ENCODE results near the gene MYH7B. TPM values are rescaled to one million over a fixed set of nuclear protein-coding genes. Genes with fewer than 3 reads are reported as not detected.

Gene MYH7B
- total RNA-seq, 1 experiment from 2014 or later: 0.34 TPM

DNA sequence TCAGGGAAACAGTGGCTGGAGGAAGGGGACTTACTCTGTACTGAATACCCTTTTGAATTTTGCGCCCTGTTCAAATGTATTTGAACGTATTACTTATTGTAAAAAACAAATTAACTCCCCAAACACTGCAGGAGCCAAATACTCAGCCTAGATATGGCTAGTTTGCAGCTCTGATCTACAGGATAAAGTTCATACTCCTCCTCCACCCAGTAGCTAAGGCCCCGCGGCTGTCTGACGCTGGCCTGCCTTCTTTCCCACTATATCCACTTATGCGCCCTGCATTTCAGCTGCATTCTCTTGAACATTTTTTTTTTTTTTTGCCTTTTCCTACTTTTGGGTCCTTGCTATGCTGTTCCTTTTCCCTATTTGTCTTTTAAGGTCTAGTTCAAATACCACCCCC is 6.5 kb upstream of the MYH7B start:
- ChIA-PET POLR2A (ENCODE audit: low non-redundant PET) (no interaction called here), CTCF (no interaction called here)
- no peak for TF ChIP-seq EZH2 (IDR thresholded peaks at IDR 0.05; ENCODE audit: borderline replicate concordance, low read depth, low read length, poor library complexity, severe bottlenecking)
- TF ChIP-seq, protein P1, sequence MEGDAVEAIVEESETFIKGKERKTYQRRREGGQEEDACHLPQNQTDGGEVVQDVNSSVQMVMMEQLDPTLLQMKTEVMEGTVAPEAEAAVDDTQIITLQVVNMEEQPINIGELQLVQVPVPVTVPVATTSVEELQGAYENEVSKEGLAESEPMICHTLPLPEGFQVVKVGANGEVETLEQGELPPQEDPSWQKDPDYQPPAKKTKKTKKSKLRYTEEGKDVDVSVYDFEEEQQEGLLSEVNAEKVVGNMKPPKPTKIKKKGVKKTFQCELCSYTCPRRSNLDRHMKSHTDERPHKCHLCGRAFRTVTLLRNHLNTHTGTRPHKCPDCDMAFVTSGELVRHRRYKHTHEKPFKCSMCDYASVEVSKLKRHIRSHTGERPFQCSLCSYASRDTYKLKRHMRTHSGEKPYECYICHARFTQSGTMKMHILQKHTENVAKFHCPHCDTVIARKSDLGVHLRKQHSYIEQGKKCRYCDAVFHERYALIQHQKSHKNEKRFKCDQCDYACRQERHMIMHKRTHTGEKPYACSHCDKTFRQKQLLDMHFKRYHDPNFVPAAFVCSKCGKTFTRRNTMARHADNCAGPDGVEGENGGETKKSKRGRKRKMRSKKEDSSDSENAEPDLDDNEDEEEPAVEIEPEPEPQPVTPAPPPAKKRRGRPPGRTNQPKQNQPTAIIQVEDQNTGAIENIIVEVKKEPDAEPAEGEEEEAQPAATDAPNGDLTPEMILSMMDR (conservative IDR thresholded peaks at IDR 0.05; ENCODE audit: low read depth, low read length): no peak
- Histone ChIP-seq H3K27ac (ENCODE audit: low read depth, low read length, poor library complexity, severe bottlenecking) (no peak overlapping the region), H3K9me3 (ENCODE audit: low read depth, low read length, poor library complexity, severe bottlenecking) (no peaks in the 10 kb centered on the region), H3K36me3 (ENCODE audit: insufficient read depth, low read length, poor library complexity, severe bottlenecking) (peaks cover 27% of the 10 kb centered on the region), H3K4me1 (ENCODE audit: insufficient read depth, low read length, poor library complexity, severe bottlenecking) (peaks cover 8% of the 10 kb centered on the region), H3K27me3 (replicated peaks; ENCODE audit: insufficient read depth, low read depth, low read length, poor library complexity) (no peaks in the 10 kb centered on the region), H3K4me3 (ENCODE audit: low read depth, low read length, poor library complexity, severe bottlenecking) (no peak overlapping the region)
- no TSS peak for BruUV-seq (replicated peaks)
- intact Hi-C loops (cut with micrococcal nuclease; ENCODE audit: unreplicated experiment): no loop called here
- DNase-seq (ENCODE audit: low spot score): no peak

DNA sequence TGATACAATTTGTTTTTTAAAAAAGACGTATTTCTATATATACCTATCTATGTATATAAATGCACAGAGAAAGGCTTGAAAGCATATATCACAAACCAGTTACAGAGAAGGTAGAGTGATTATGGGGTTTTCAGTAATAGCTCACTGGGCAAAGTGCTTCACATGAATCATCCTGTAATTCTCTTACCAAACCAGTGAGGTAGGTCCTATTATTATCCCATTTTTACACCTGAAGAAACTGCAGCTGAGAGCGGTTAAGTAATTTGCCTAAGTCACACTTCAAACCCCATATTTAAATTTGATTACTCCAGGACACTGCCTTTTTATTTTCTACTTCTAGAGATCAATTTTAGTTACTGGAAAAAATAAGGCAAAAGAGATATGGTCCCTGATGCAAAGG is 4.4 kb upstream of the MYH7B start:
- H3K4me1 ChIP-seq (ENCODE audit: insufficient read depth, low read length, poor library complexity, severe bottlenecking): peaks cover 8% of the 10 kb centered on the region
- TF ChIP-seq, protein P1 (conservative IDR thresholded peaks at IDR 0.05; ENCODE audit: low read depth, low read length): no peak
- no peak for TF ChIP-seq EZH2 (IDR thresholded peaks at IDR 0.05; ENCODE audit: borderline replicate concordance, low read depth, low read length, poor library complexity, severe bottlenecking)
- POLR2A ChIA-PET (ENCODE audit: low non-redundant PET): no interaction called here
- peaks cover 16% of the 10 kb centered on the region for H3K36me3 ChIP-seq (ENCODE audit: insufficient read depth, low read length, poor library complexity, severe bottlenecking)
- intact Hi-C loops (cut with micrococcal nuclease; ENCODE audit: unreplicated experiment): no loop called here
- BruUV-seq (replicated peaks): no TSS peak
- CTCF ChIA-PET: no interaction called here
- no peaks in the 10 kb centered on the region for H3K9me3 ChIP-seq (ENCODE audit: low read depth, low read length, poor library complexity, severe bottlenecking)
- no peak overlapping the region for H3K4me3 ChIP-seq (ENCODE audit: low read depth, low read length, poor library complexity, severe bottlenecking)
- DNase-seq (ENCODE audit: low spot score): no peak
- no peak overlapping the region for H3K27ac ChIP-seq (ENCODE audit: low read depth, low read length, poor library complexity, severe bottlenecking)
- H3K27me3 ChIP-seq (replicated peaks; ENCODE audit: insufficient read depth, low read depth, low read length, poor library complexity): no peaks in the 10 kb centered on the region

DNA sequence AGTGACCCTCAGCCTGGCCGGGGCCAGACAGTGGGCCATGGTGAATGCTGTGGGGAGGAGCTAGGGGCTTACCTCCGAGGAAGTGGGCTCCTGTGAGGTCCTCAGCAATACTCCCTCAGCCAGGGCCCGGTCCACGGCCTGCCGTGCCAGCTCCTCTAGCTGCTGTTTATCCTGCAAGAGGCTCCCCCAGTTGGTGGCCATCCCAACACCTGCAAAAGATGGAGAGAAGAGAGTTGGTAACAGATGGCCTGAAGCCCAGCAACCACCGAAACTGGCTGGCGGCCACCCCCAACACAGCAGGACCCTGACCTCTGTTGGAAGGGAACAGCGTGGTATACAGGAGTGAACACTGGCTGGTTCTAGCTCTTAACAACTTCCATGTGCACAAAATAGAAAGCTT is 4.0 kb upstream of the MYH7B start:
- no peak overlapping the region for H3K27ac ChIP-seq (ENCODE audit: low read depth, low read length, poor library complexity, severe bottlenecking)
- no peak for TF ChIP-seq EZH2 (IDR thresholded peaks at IDR 0.05; ENCODE audit: borderline replicate concordance, low read depth, low read length, poor library complexity, severe bottlenecking)
- TF ChIP-seq, protein P1 (conservative IDR thresholded peaks at IDR 0.05; ENCODE audit: low read depth, low read length): no peak
- H3K36me3 ChIP-seq (ENCODE audit: insufficient read depth, low read length, poor library complexity, severe bottlenecking): peaks cover 13% of the 10 kb centered on the region
- CTCF ChIA-PET: no interaction called here
- peaks cover 8% of the 10 kb centered on the region for H3K4me1 ChIP-seq (ENCODE audit: insufficient read depth, low read length, poor library complexity, severe bottlenecking)
- intact Hi-C loops (cut with micrococcal nuclease; ENCODE audit: unreplicated experiment): no loop called here
- H3K4me3 ChIP-seq (ENCODE audit: low read depth, low read length, poor library complexity, severe bottlenecking): no peak overlapping the region
- DNase-seq (ENCODE audit: low spot score): no peak
- BruUV-seq (replicated peaks): no TSS peak
- POLR2A ChIA-PET (ENCODE audit: low non-redundant PET): no interaction called here
- H3K27me3 ChIP-seq (replicated peaks; ENCODE audit: insufficient read depth, low read depth, low read length, poor library complexity): no peaks in the 10 kb centered on the region
- no peaks in the 10 kb centered on the region for H3K9me3 ChIP-seq (ENCODE audit: low read depth, low read length, poor library complexity, severe bottlenecking)
